Astrocyte (in vitro differentiated cells and primary cell): ENCODE measurements around the gene HADHB. TPM values are rescaled to one million over a fixed set of nuclear protein-coding genes. Genes with fewer than 3 reads are reported as not detected.

Source experiments
- DNase-seq: peaks from one replicate; pipeline ENCODE4 v3.0.0-alpha.2; 2010; ENCODE audit warnings: low read depth
- FAIRE-seq: peaks from 2 replicates; lab custom pipeline; 2011; peaks lifted over from hg19 to GRCh38; lab: Jason Lieb, UNC
- H2AFZ ChIP-seq: 2 replicates; pipeline ENCODE4 v1.6.0; 2012; ENCODE audit warnings: low read depth, low read length, inconsistent platforms
- H3K27ac ChIP-seq: 2 replicates; pipeline ENCODE4 v1.5.1; 2011; ENCODE audit warnings: low read depth, low read length, inconsistent platforms
- H3K27me3 ChIP-seq: 2 replicates; pipeline ENCODE4 v1.6.0; 2011; ENCODE audit warnings: low read length, inconsistent platforms; ENCODE audit not compliant: insufficient read depth
- H3K36me3 ChIP-seq: 2 replicates; pipeline ENCODE4 v1.5.1; 2011; ENCODE audit warnings: low read length, inconsistent platforms; ENCODE audit not compliant: insufficient read depth
- H3K4me1 ChIP-seq: 2 replicates; pipeline ENCODE4 v1.5.1; 2011; ENCODE audit warnings: low read length, inconsistent platforms; ENCODE audit not compliant: insufficient read depth
- H3K4me2 ChIP-seq: 2 replicates; pipeline ENCODE4 v1.6.0; 2012; ENCODE audit warnings: low read length, inconsistent platforms
- H3K4me3 ChIP-seq: 2 replicates; pipeline ENCODE4 v1.5.1; 2011; ENCODE audit warnings: low read depth, mild to moderate bottlenecking, low read length, inconsistent platforms; ENCODE audit not compliant: insufficient read depth
- H3K79me2 ChIP-seq: 2 replicates; pipeline ENCODE4 v1.6.0; 2012; ENCODE audit warnings: mild to moderate bottlenecking, low read length, inconsistent platforms; ENCODE audit not compliant: insufficient read depth
- H3K9ac ChIP-seq: 2 replicates; pipeline ENCODE4 v1.6.0; 2012; ENCODE audit warnings: mild to moderate bottlenecking, low read length, inconsistent platforms
- H3K9me3 ChIP-seq: 2 replicates; pipeline ENCODE4 v1.5.1; 2012; ENCODE audit warnings: low read depth, mild to moderate bottlenecking, low read length, inconsistent platforms; ENCODE audit not compliant: insufficient read depth
- H4K20me1 ChIP-seq: 2 replicates; pipeline ENCODE4 v1.6.0; 2012; ENCODE audit warnings: low read length, inconsistent platforms; ENCODE audit not compliant: insufficient read depth
- H3K27ac Mint-ChIP-seq: one replicate; pipeline ENCODE4 v1.8.0; 2021; ENCODE audit warnings: mild to moderate bottlenecking, mixed read lengths; ENCODE audit not compliant: unreplicated experiment
- H3K27me3 Mint-ChIP-seq: one replicate; pipeline ENCODE4 v1.8.0; 2021; ENCODE audit warnings: low read depth, mixed read lengths; ENCODE audit not compliant: unreplicated experiment
- H3K36me3 Mint-ChIP-seq: one replicate; pipeline ENCODE4 v1.8.0; 2021; ENCODE audit warnings: low read depth, mixed read lengths; ENCODE audit not compliant: unreplicated experiment
- H3K4me1 Mint-ChIP-seq: one replicate; pipeline ENCODE4 v1.8.0; 2021; ENCODE audit warnings: low read depth, mixed read lengths; ENCODE audit not compliant: unreplicated experiment
- H3K4me3 Mint-ChIP-seq: one replicate; pipeline ENCODE4 v1.8.0; 2021; ENCODE audit warnings: mild to moderate bottlenecking, moderate library complexity, mixed read lengths; ENCODE audit not compliant: unreplicated experiment
- H3K9me3 Mint-ChIP-seq: one replicate; pipeline ENCODE4 v1.8.0; 2021; ENCODE audit warnings: mild to moderate bottlenecking, mixed read lengths; ENCODE audit not compliant: unreplicated experiment
- EZH2 ChIP-seq: IDR thresholded peaks from 2 replicates; pipeline ENCODE4 v1.6.1; 2012; ENCODE audit warnings: mild to moderate bottlenecking, low read length, inconsistent platforms; ENCODE audit not compliant: insufficient read depth
- total RNA-seq: library from RNA; stranded (reverse); gene quantifications from 2 replicates; pipeline ENCODE4 v1.2.1, GENCODE V29; 2021
- TF ChIP-seq, protein P1 (sequence below): IDR thresholded peaks from 2 replicates; pipeline ENCODE4 v1.5.1; 2011; ENCODE audit warnings: low read depth, mild to moderate bottlenecking, inconsistent platforms, low read length, moderate library complexity; ENCODE audit not compliant: insufficient read depth

HADHB gene
- total RNA-seq, 1 donor from 2014 or later, result 109 TPM

DNA sequence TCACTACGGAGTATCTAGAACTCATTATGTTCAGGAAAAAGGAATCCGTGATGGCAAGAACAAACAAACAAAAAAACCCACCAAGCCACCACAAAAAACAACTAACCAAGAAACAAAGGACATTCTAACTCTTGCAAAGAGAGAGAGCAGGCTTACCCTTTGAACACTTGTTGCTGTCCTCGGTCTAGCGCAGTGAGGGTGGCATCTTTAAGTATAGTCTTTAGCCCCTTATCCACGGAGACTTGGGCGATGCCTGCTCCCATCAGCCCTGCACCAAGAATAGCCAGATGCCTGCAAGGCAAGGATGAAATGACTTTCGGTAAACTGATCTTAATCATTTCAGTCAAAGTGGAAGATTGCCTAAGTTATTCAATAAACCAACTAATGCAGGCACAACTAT, 40.8 kb upstream of the HADHB start:
- Histone ChIP-seq H3K9ac (no peak overlapping the region), H3K4me1 (no peaks in the 10 kb centered on the region), H4K20me1 (no peaks in the 10 kb centered on the region), H3K36me3 (peaks cover 27% of the 10 kb centered on the region), H2AFZ (no peak overlapping the region), H3K27me3 (no peaks in the 10 kb centered on the region), H3K9me3 (no peaks in the 10 kb centered on the region), H3K4me2 (no peak overlapping the region), H3K4me3 (no peak overlapping the region), H3K79me2 (no peaks in the 10 kb centered on the region), H3K27ac (no peak overlapping the region)
- Mint-ChIP-seq H3K9me3 (no peaks in the 10 kb centered on the region), H3K27me3 (no peaks in the 10 kb centered on the region), H3K4me3 (no peak overlapping the region), H3K36me3 (peaks cover 15% of the 10 kb centered on the region), H3K27ac (no peak overlapping the region), H3K4me1 (no peaks in the 10 kb centered on the region)
- FAIRE-seq (no peak), DNase-seq (no peak)
- TF ChIP-seq, protein P1, sequence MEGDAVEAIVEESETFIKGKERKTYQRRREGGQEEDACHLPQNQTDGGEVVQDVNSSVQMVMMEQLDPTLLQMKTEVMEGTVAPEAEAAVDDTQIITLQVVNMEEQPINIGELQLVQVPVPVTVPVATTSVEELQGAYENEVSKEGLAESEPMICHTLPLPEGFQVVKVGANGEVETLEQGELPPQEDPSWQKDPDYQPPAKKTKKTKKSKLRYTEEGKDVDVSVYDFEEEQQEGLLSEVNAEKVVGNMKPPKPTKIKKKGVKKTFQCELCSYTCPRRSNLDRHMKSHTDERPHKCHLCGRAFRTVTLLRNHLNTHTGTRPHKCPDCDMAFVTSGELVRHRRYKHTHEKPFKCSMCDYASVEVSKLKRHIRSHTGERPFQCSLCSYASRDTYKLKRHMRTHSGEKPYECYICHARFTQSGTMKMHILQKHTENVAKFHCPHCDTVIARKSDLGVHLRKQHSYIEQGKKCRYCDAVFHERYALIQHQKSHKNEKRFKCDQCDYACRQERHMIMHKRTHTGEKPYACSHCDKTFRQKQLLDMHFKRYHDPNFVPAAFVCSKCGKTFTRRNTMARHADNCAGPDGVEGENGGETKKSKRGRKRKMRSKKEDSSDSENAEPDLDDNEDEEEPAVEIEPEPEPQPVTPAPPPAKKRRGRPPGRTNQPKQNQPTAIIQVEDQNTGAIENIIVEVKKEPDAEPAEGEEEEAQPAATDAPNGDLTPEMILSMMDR, result no peak
- TF ChIP-seq EZH2, result no peak

DNA sequence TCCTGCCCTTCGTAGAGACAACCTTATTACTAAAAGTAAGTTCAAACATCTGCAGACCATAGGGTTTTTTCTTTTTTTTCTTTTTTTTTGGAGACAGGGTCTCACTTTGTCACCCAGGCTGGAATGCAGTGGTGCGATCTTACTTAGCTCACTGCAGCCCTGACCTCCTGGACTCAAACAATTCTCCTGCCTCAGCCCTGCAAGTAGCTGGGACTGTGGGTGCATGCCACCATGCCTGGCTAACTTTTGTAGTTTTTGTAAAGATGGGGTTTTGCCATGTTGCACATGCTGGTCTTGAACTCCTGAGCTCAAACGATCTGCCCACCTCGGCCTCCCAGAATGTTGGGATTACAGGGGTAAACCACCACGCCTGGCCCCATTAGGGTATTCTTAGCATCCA, 32.7 kb upstream of the HADHB start:
- Histone ChIP-seq H3K79me2 (no peaks in the 10 kb centered on the region), H3K27ac (no peak overlapping the region), H3K4me2 (no peak overlapping the region), H3K9me3 (no peaks in the 10 kb centered on the region), H3K27me3 (no peaks in the 10 kb centered on the region), H3K9ac (no peak overlapping the region), H3K4me3 (no peak overlapping the region), H3K36me3 (peaks cover 53% of the 10 kb centered on the region), H3K4me1 (no peaks in the 10 kb centered on the region), H4K20me1 (no peaks in the 10 kb centered on the region), H2AFZ (no peak overlapping the region)
- H3K4me1 Mint-ChIP-seq, result peaks cover 3% of the 10 kb centered on the region
- TF ChIP-seq, protein P1, result no peak
- no peak for TF ChIP-seq EZH2
- no peak overlapping the region for H3K27ac Mint-ChIP-seq
- H3K27me3 Mint-ChIP-seq, result no peaks in the 10 kb centered on the region
- DNase-seq, result no peak
- FAIRE-seq, result no peak
- H3K4me3 Mint-ChIP-seq, result no peak overlapping the region
- H3K36me3 Mint-ChIP-seq, result peaks cover 26% of the 10 kb centered on the region
- H3K9me3 Mint-ChIP-seq, result peaks cover under 1% of the 10 kb centered on the region

DNA sequence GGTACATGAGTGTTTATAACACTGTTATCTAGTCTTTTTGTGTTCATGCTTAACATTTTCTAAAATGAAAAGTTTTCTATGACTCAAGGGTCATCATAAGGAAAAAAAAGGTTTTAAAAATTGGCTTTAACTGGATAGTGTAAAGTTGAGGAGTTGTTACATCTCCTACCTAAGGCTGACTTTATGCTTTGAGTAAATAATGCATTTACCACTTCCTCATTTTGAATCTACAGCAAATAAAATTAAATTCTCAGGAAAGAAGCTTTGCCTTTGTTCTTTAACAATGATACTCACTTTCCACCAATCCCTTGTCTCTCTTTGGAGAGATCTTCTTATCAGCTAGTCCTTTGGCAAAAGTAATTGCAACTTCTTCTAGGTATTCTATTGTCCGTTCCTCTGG, 30.0 kb upstream of the HADHB start:
- FAIRE-seq, result no peak
- TF ChIP-seq, protein P1, result no peak
- no peak for TF ChIP-seq EZH2
- H3K27ac ChIP-seq, result no peak overlapping the region
- Mint-ChIP-seq H3K4me3 (no peak overlapping the region), H3K27me3 (no peaks in the 10 kb centered on the region), H3K4me1 (peaks cover 3% of the 10 kb centered on the region), H3K27ac (no peak overlapping the region), H3K9me3 (peaks cover 7% of the 10 kb centered on the region), H3K36me3 (peaks cover 45% of the 10 kb centered on the region)
- no peaks in the 10 kb centered on the region for H4K20me1 ChIP-seq
- no peaks in the 10 kb centered on the region for H3K79me2 ChIP-seq
- H3K4me3 ChIP-seq, result no peak overlapping the region
- H3K36me3 ChIP-seq, result peaks cover 41% of the 10 kb centered on the region
- no peak for DNase-seq
- H3K27me3 ChIP-seq, result no peaks in the 10 kb centered on the region
- no peaks in the 10 kb centered on the region for H3K9me3 ChIP-seq
- H3K4me1 ChIP-seq, result no peaks in the 10 kb centered on the region
- H2AFZ ChIP-seq, result no peak overlapping the region
- no peak overlapping the region for H3K9ac ChIP-seq
- H3K4me2 ChIP-seq, result no peak overlapping the region
